D721Med (cell line): ENCODE results near the gene NSMCE1.
"Not testable (repeated sequence)": the region's sequence is repeated elsewhere in the genome, so short reads cannot be mapped to it uniquely, and the experiment has no call there.

Experiments
- DNase-seq: peaks from one replicate; pipeline ENCODE4 v3.0.0; 2011; ENCODE audit warnings: low spot score; ENCODE audit not compliant: insufficient read length
- FAIRE-seq: peaks from 2 replicates; lab custom pipeline; 2011; peaks lifted over from hg19 to GRCh38; lab: Jason Lieb, UNC
- CTCF ChIP-seq: IDR thresholded peaks from 2 replicates; pipeline ENCODE4 v1.5.1; 2012; ENCODE audit warnings: mild to moderate bottlenecking, control low read depth; ENCODE audit not compliant: insufficient read depth; ENCODE audit errors: missing control alignments

NSMCE1 gene

GRCh38 chr16:27256861-27257260 lies 11.7 kb downstream of the NSMCE1 start:
- DNase-seq (no peak), FAIRE-seq (no peak)
- no peak for TF ChIP-seq CTCF

- no peak for TF ChIP-seq CTCF
- no peak for FAIRE-seq
Measured at GRCh38 chr16:27254262-27254811, 14.2 kb downstream of the NSMCE1 start.

GRCh38 chr16:27253526-27253930 lies 15.0 kb downstream of the NSMCE1 start:
- TF ChIP-seq CTCF = no peak
- no peak for FAIRE-seq
- DNase-seq = no peak

More at GRCh38 chr16:27254262-27254811, 14.2 kb downstream of the NSMCE1 start:
- DNase-seq = no peak

GRCh38 chr16:27252206-27252585 lies 16.4 kb downstream of the NSMCE1 start:
- no peak for FAIRE-seq
- TF ChIP-seq CTCF = no peak
- DNase-seq = no peak

GRCh38 chr16:27251541-27252205 lies 16.9 kb downstream of the NSMCE1 start:
- TF ChIP-seq CTCF = no peak
- FAIRE-seq (no peak), DNase-seq (no peak)

GRCh38 chr16:27248886-27249285 lies 19.7 kb downstream of the NSMCE1 start:
- FAIRE-seq, DNase-seq: not testable (repeated sequence)

- TF ChIP-seq CTCF = no peak
- DNase-seq = no peak
- FAIRE-seq = no peak
Measured at GRCh38 chr16:27248036-27248435, 20.5 kb downstream of the NSMCE1 start.

GRCh38 chr16:27247076-27247475 lies 21.5 kb downstream of the NSMCE1 start:
- not testable (repeated sequence) for DNase-seq, FAIRE-seq
